Uterus (tissue), 2 donors: ENCODE measurements around the gene NCBP1.

ENCODE experiments used
- POLR2A ChIP-seq, 2 donors: fragments of 450-650 bp; IDR thresholded peaks; one replicate each; pipeline ENCODE4 v1.6.1; 2016; ENCODE audit warnings: antibody characterized with exemption in 2 of 2, mild to moderate bottlenecking in 1 of 2, moderate library complexity in 1 of 2
- TF ChIP-seq, protein P1 (sequence below), 4 experiments: fragments of 200-600 bp in 2 of 4; fragments of 450-650 bp in 2 of 4; sonication (generic) in 2 of 4; IDR thresholded peaks; one replicate each; pipeline ENCODE4 v1.5.1; 2016 to 2019; ENCODE audit warnings: antibody characterized with exemption in 4 of 4, mild to moderate bottlenecking in 2 of 4, moderate library complexity in 1 of 4

GRCh38 chr9:97596906-97597305, 36.7 kb upstream of the NCBP1 start:
- TF ChIP-seq POLR2A (IDR thresholded peaks at IDR 0.05), result no peak
- TF ChIP-seq, protein P1, sequence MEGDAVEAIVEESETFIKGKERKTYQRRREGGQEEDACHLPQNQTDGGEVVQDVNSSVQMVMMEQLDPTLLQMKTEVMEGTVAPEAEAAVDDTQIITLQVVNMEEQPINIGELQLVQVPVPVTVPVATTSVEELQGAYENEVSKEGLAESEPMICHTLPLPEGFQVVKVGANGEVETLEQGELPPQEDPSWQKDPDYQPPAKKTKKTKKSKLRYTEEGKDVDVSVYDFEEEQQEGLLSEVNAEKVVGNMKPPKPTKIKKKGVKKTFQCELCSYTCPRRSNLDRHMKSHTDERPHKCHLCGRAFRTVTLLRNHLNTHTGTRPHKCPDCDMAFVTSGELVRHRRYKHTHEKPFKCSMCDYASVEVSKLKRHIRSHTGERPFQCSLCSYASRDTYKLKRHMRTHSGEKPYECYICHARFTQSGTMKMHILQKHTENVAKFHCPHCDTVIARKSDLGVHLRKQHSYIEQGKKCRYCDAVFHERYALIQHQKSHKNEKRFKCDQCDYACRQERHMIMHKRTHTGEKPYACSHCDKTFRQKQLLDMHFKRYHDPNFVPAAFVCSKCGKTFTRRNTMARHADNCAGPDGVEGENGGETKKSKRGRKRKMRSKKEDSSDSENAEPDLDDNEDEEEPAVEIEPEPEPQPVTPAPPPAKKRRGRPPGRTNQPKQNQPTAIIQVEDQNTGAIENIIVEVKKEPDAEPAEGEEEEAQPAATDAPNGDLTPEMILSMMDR (IDR thresholded peaks at IDR 0.05), result no peak
